ENCODE results near the gene BANP. TPM values are rescaled to one million over a fixed set of nuclear protein-coding genes. Genes with fewer than 3 reads are reported as not detected.
"Not testable (repeated sequence)": the region's sequence is repeated elsewhere in the genome, so short reads cannot be mapped to it uniquely, and the experiment has no call there.

Gene BANP
- 17.9 and 23.8 TPM in 2 replicates for total RNA-seq
- 17.3 and 22.8 TPM in 2 replicates for polyA plus RNA-seq

DNA sequence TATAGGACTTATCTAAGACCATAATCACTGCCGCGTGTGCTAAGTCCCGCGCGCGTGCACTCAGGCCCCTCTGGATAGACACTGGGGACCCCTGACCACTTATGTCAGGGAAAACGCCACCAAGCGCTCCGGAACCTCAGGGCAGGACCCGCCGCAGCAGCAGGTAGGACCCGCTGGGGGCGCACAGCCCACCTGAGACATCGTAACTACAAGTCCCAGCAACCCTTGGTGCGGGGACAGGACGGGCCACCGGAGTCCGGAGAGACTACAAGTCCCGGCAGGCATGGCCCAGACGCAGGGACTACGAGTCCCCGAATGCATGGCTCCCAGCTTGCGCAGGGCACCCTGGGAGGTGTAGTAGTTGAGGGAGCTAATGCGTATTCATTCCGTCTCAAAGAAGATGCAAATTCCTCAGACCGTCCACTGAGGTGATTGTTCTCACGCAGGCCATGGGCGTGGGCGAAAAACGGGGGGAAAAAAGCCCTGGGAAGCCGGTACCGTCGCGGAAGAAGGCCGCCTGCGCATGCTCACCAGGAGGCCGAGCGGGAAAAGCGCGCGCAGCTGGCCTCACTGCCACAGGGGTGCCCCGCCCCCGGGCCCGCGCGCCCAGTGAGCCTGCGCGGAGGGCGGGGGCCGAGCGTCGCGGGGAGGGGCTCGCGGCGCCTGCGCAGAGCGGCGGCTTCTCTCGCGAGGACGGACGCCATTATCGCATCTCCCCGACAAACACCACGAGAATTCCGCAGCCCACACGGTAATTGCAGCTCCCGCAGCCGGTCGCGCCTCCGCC is at the start of gene BANP:
BANP (plus strand) TSS at position 670 of the 787 bp plus-strand sequence. CDS start 23,682 bp downstream, outside the sequence.
- TF ChIP-seq EZH2phosphoT487 (IDR thresholded peaks at IDR 0.05; ENCODE audit: low read depth, severe bottlenecking, unreplicated experiment) (no peak), CTCF (IDR thresholded peaks at IDR 0.05; ENCODE audit: poor library complexity) (peak; percentile 21), EZH2 (IDR thresholded peaks at IDR 0.05; ENCODE audit: borderline replicate concordance) (no peak)
- H3K4me2 ChIP-seq = peak within 1 kb of the TSS; percentile 97
- peak within 1 kb of the TSS; percentile 99 for H3K27ac ChIP-seq
- H2AFZ ChIP-seq = peak within 1 kb of the TSS; percentile 85
- no peaks in the 10 kb centered on the region for H3K36me3 ChIP-seq (replicated peaks; ENCODE audit: insufficient read depth, low read depth)
- no peaks in the 10 kb centered on the region for H3K9me3 ChIP-seq (ENCODE audit: low read depth)
- H3K4me1 ChIP-seq (ENCODE audit: insufficient read depth) = peaks cover 19% of the 10 kb centered on the region
- WGBS (ENCODE audit: low lambda C conversion rate, missing lambda C conversion rate) = 1% methylated on average over 50 of the region's 73 CpGs
- H4K20me1 ChIP-seq (ENCODE audit: insufficient read depth, poor library complexity, severe bottlenecking) = no peaks in the 10 kb centered on the region
- no peaks in the 10 kb centered on the region for H3K27me3 ChIP-seq
- peaks cover 44% of the 10 kb centered on the region for H3K79me2 ChIP-seq
- no peaks in the 10 kb centered on the region for H3K9me2 ChIP-seq (replicated peaks; ENCODE audit: insufficient read depth)
- DNase-seq (ENCODE audit: low spot score) = peak; percentile 99
- peak within 1 kb of the TSS; percentile 96 for H3K4me3 ChIP-seq

DNA sequence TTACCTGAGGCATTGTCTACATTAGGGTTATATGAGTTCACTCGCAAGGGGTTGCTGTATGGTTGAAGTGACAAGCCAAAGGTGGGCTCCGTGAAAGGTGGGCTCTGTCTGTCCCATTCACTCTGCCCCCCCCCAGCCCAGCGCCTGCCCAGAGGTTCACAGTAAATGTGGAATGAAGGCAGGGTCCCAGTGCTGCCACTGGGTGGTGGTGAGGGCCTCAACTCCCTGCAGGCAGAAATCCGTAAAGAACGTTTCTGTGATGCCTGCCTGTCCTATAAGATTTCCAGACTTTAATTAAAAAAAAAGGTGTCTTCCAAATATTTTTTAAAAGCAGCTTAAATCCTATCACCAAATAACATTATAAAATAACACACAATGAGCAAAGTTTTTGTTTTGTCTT is 46.3 kb upstream of the BANP start:
- not testable (repeated sequence) for H3K27me3 ChIP-seq; DNase-seq (ENCODE audit: low spot score); H2AFZ ChIP-seq; H4K20me1 ChIP-seq (ENCODE audit: insufficient read depth, poor library complexity, severe bottlenecking); H3K4me2 ChIP-seq; H3K4me1 ChIP-seq (ENCODE audit: insufficient read depth); H3K9me3 ChIP-seq (ENCODE audit: low read depth); H3K27ac ChIP-seq; H3K36me3 ChIP-seq (replicated peaks; ENCODE audit: insufficient read depth, low read depth); H3K4me3 ChIP-seq; H3K79me2 ChIP-seq; H3K9me2 ChIP-seq (replicated peaks; ENCODE audit: insufficient read depth)
- 67% methylated on average over 5 of the region's 5 CpGs for WGBS (ENCODE audit: low lambda C conversion rate, missing lambda C conversion rate)

DNA sequence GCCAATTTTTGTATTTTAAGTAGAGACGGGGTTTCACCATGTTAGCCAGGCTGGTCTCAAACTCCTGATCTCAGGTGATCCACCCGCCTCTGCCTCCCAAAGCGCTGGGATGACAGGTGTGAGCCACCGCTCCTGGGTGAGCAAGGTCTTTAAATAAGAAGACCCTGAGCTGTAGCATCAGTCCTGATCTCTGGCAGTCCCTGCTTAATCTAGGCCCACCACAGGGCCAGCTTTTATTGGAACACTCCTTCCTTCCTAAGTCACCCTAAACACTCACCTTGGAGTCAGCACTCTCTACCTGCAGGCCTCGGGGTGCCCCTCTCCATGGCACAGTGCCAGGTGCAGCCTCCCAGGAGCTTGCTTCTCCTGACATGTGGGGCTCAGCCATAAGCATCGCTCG is 45.7 kb upstream of the BANP start:
- not testable (repeated sequence) for H3K79me2 ChIP-seq; H3K27me3 ChIP-seq; H3K9me3 ChIP-seq (ENCODE audit: low read depth); DNase-seq (ENCODE audit: low spot score); H3K4me2 ChIP-seq; H3K4me1 ChIP-seq (ENCODE audit: insufficient read depth); H3K36me3 ChIP-seq (replicated peaks; ENCODE audit: insufficient read depth, low read depth); H3K4me3 ChIP-seq; H3K27ac ChIP-seq; H4K20me1 ChIP-seq (ENCODE audit: insufficient read depth, poor library complexity, severe bottlenecking); H3K9me2 ChIP-seq (replicated peaks; ENCODE audit: insufficient read depth); H2AFZ ChIP-seq
- 96% methylated on average over 7 of the region's 7 CpGs for WGBS (ENCODE audit: low lambda C conversion rate, missing lambda C conversion rate)

DNA sequence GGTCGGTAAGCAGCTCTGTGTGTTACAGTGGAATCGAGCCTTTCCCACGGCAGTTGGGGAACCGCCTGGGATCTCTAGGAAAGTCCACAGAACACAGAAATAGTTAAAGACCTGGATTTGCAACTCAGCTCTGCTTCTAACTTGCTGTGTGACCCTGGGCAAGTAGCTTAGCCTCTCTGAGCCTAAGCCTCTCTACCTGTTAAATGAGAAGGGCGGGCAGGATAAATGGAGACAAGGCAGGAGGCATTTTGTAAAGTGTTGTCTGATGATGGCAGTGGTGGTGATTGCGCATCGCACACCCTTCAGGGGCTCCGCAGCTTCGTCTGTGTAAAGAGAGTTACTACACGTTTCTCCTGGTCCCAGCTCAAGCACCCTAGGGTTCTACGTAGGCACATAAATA is 43.1 kb upstream of the BANP start:
- H2AFZ ChIP-seq; H3K4me1 ChIP-seq (ENCODE audit: insufficient read depth); DNase-seq (ENCODE audit: low spot score); H3K27ac ChIP-seq; H3K36me3 ChIP-seq (replicated peaks; ENCODE audit: insufficient read depth, low read depth); H3K27me3 ChIP-seq; H4K20me1 ChIP-seq (ENCODE audit: insufficient read depth, poor library complexity, severe bottlenecking); H3K9me2 ChIP-seq (replicated peaks; ENCODE audit: insufficient read depth); H3K9me3 ChIP-seq (ENCODE audit: low read depth); H3K4me3 ChIP-seq; H3K79me2 ChIP-seq; H3K4me2 ChIP-seq: not testable (repeated sequence)
- 96% methylated on average over 11 of the region's 11 CpGs for WGBS (ENCODE audit: low lambda C conversion rate, missing lambda C conversion rate)

DNA sequence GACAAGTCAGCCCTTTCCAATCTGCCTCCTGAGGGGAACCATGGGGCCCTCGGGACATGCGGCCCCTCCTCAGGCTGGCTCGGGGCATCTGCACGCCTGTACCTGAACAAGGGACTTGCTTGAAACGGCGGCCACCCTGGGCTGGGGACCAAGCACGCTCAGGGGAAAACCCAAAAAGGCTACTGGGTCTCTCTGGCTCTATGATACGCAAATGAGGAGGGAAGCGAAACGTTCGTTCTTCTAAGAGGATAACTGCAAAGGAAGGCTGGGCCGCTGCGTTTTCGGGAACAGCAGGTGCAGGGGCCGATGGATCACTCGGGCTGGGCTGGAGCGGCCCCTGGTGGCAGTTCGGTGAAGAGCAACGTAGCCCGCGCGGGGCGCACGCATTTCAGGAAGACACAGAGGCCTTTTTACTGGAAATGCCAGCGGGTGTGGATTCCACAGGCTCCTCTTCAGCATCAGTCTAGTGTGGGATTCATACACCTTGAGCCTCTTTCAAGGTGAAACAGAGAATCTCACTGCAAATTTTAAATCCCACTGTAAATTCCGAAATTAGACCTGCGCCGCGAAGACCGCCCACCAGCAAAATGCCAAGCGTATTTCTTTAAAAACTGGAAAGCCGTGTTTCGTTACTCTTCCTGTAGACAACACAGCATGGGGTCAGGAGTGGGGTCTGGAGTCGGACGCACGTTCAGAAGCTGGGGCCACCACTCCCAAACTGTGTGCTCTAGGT is 41.9 kb upstream of the BANP start:
- not testable (repeated sequence) for H3K27ac ChIP-seq; H3K36me3 ChIP-seq (replicated peaks; ENCODE audit: insufficient read depth, low read depth); H2AFZ ChIP-seq; H3K4me2 ChIP-seq; H3K9me3 ChIP-seq (ENCODE audit: low read depth); H3K27me3 ChIP-seq; H3K4me1 ChIP-seq (ENCODE audit: insufficient read depth); H3K4me3 ChIP-seq; H3K79me2 ChIP-seq; H4K20me1 ChIP-seq (ENCODE audit: insufficient read depth, poor library complexity, severe bottlenecking); H3K9me2 ChIP-seq (replicated peaks; ENCODE audit: insufficient read depth)
- TF ChIP-seq CTCF (IDR thresholded peaks at IDR 0.05; ENCODE audit: poor library complexity) = peak; percentile 81
- WGBS (ENCODE audit: low lambda C conversion rate, missing lambda C conversion rate) = 44% methylated on average over 36 of the region's 36 CpGs
- DNase-seq (ENCODE audit: low spot score) = peak; percentile 74

- DNase-seq (ENCODE audit: low spot score); H4K20me1 ChIP-seq (ENCODE audit: insufficient read depth, poor library complexity, severe bottlenecking); H3K27me3 ChIP-seq; H3K36me3 ChIP-seq (replicated peaks; ENCODE audit: insufficient read depth, low read depth); H3K79me2 ChIP-seq; H3K4me1 ChIP-seq (ENCODE audit: insufficient read depth); H3K9me3 ChIP-seq (ENCODE audit: low read depth); H2AFZ ChIP-seq; H3K4me2 ChIP-seq; H3K4me3 ChIP-seq; H3K9me2 ChIP-seq (replicated peaks; ENCODE audit: insufficient read depth); H3K27ac ChIP-seq: not testable (repeated sequence)
- WGBS (ENCODE audit: low lambda C conversion rate, missing lambda C conversion rate) = 86% methylated on average over 23 of the region's 23 CpGs
Observed at GRCh38 chr16:87911106-87911763, 40.0 kb upstream of the BANP start.
